GM21576 (cell line): ENCODE measurements around the gene GNGT2.

ENCODE experiments used
- ATAC-seq: cut with Tn5 transposase; IDR thresholded peaks from one replicate; pipeline ENCODE4 v1.9.1; 2021; ENCODE audit warnings: mild to moderate bottlenecking, moderate library complexity; ENCODE audit not compliant: unreplicated experiment

GNGT2 gene

DNA sequence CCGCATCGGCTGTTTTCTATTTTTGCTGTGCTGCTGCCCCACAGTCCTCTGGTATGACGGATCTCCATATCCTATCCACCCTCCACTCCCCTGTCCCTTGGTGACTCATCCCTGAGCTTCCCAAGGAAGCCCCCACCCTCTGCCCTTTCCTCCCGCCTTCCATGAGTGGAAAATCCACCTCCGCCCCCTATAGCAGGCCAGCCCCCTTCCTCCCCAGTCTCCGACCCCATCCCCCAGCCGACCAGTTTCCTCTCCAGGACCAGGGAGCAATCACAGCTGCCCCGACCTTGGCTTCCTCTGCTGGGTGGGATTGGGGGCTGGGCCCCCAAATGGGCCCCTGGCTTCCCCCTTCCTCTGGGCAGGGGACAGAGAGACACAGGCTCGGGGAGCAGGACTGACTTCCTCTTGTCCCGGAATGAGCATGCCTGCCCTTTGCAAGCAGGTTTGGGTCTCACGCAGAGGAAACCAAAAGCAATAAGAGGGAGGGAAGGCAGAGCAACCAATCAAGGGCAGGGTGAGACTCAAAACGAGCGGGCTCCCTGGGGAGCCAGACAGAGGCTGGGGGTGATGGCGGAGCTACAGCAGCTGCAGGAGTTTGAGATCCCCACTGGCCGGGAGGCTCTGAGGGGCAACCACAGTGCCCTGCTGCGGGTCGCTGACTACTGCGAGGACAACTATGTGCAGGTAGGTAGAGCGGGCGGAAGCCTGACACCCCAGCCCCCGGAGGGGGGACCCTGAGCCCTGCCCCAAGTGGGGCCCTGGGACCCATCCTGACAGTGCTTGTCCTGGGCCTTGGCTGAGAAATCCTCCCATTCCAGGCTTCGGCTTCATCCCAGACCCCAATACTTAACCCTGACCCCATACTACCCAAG is at the start of gene GNGT2, which contains the start of gene ABI3:
GNGT2 (minus strand) TSS at position 417 of the 872 bp plus-strand sequence. CDS start 3,152 bp downstream, outside the sequence.
ABI3 (plus strand) TSS at position 550 of the 872 bp plus-strand sequence; CDS start at position 568, 18 bp downstream.
- peak; percentile 56 for ATAC-seq

DNA sequence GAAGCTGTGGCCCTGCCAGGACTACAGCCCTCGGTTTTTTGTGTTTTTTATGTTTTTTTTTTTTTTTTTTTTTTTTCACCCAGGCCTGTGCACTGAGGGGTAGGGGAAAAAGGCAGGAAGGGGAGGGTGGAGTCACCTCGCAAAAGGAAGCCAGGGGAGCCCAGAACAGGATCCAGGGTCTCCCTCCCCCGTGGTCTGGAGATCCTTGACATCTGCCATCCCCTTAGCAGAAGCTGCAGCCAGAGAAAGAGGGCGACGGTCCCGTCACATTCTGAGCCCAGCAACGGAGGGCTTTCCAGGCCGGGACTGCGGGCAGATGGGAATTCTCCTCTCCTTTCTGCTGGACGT is 49.3 kb upstream of the GNGT2 start:
- ATAC-seq: no peak

DNA sequence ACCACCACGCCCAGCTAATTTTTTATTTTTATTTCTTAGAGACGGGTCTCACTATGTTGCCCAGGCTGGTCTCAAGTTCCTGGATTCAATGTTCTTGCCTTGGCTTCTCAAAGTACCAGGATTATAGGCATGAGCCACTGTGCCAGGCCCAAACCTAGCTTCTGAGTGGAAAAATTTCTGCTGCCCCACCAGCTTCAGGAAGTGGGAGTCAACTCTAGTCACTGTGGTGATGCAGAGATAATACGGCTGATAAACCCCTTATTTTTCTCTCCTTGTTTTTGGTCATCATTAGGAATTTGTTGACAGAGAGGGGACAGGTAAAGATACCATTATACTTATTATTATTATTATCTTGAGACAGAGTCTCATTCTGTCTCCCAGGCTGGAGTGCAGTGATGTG is 48.0 kb upstream of the GNGT2 start:
- no peak for ATAC-seq

DNA sequence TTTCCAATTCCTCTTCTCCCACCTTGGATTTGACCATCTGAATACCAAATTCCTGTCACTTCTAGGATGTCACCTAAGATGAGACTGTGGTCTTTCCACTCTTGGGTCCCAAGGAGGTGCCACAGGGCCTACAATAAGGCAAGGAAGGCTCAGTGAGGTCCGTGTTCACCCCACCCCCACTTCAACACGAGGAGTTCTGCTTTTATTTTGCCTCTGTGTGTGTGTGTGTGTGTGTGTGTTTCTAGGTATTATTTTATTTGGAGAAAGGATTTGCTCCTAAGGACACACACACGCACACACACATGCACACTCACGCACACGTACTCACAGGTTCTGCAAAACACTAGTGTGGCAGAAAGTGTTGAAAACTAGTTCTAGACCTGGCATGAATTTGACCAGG is 44.8 kb upstream of the GNGT2 start:
- ATAC-seq: no peak

DNA sequence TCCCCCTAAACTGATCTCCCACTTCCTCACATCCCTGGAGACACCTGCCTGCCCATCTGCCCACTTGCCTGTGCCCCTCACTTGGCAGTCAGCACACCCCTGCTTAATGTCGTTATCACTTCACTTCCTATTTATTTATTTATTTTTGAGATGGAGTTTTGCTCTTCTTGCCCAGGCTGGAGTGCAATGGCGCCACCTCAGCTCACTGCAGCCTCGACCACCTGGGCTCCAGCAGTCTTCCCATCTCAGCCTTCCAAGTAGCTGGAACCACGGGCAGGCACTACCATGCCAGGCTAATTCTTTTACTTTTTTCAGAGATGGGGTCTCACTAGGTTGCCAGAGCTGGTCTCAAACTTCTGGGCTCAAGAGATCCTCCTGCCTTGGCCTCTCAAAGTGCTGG is 43.7 kb upstream of the GNGT2 start:
- ATAC-seq: no peak

DNA sequence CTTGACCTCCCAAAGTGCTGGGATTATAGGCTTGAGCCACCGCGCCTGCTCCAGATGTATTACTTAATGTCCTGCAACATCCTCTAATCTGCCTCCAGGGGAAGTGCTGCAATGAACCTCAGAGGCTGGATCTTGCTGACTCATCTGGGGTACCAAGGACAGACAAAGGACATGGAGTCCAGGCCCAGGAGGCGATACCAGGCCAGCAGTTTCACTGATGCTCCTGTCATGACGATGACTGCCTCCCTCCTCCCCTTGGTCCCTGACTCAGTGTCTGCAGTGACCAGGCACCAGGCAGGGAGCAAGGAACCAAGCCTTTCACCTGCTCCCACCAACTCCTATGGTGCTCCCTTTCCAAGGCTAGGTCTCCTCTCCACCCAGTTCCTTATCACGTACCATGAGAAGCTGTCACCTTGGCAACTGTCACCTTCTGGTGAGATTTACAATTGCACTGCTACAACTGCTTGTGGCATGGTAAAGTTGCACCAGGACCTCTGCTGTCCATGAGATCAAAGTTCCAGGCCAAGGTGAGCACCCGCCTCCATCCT is 41.8 kb upstream of the GNGT2 start:
- no peak for ATAC-seq

DNA sequence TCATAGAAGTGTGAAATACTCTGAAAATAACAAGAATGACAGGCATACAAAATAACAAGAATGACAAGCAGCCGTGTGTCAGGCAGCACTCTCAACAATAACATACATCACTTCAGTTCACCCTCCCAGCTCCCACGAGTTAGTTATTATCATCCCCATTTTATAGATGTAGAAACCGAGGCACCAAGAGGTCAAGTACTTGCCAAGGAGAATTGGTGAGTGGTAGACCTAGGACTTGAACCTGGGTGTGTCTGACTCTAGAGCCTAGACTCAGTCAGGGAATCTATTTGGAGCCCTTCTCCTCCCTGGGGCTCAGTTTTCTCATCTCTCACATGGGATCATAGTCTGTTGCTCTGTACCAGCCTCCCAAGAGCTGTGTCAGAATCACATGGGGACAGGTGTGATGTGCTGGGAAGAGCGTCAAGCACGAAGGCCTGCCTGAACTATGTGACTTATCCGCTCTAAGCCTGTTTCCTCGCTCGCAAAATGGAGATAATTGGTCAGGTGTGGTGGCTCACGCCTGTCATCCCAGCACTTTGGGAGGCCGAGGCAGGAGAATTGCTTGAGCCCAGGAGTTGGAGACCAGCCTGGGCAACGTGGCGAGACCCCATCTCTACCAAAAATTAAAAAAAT is 39.6 kb upstream of the GNGT2 start:
- ATAC-seq: no peak

DNA sequence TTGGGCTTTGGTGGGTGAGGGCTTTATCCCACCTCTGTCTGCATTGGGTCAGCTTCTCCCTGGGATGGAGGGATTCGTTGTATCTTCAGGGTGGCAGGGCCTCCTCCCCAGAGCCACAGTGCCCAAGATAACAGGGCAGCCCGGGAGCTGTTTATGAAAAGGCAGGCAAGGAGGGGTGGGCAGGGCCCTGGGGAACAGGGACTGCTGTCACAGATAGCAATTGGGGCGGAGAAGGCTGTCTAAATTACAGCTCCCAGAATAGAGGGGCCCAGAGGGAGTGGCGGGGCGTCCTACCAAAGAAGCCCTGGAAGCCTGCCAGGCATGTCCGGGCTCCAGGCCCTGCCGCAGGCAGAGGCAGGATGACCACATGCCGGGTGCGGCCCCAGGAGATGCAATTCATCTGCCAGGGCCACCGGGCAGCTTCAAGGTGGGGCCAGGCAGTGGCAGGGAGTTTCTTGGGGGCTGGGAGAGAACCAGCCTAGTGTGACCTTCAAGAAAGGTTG is 39.0 kb upstream of the GNGT2 start:
- no peak for ATAC-seq

DNA sequence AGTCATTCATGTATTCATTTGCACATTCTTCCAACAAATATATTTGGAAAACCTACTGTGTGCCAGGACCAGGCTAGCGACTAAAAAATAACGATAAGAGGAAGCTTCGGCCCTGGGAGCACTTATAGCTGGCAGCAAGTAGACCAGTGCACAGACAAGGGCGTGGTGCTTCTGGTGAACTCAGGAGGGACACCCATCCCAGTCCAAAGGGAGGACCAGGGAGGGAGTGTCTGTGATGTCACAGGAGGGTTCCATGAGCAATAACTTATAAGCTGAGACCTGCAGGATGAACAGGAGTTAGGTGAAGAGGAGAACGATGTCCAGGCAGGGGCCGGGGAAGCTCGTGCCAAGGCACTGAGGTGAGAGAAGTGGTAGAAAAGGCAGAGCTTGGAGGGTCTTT is 37.6 kb upstream of the GNGT2 start:
- ATAC-seq: no peak

DNA sequence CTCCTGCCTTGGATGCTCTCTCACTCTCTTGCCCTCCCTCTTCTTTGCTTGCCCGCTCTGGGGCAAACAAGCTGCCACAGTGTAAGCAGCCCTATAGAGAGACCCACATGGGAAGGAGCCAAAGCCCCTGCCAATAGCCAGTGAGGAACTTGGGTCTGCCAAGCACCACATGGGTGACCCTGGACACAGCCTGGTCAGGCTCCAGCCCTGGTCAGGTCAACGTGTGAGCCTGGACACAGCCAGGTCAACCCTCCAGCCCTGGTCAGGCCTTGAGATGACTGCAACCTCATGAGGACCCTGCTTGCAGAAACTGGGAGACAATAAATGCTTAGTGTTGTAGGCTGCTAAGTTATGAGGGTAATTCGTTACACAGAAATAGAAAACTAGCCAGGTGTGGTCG is 34.5 kb upstream of the GNGT2 start:
- ATAC-seq: no peak

DNA sequence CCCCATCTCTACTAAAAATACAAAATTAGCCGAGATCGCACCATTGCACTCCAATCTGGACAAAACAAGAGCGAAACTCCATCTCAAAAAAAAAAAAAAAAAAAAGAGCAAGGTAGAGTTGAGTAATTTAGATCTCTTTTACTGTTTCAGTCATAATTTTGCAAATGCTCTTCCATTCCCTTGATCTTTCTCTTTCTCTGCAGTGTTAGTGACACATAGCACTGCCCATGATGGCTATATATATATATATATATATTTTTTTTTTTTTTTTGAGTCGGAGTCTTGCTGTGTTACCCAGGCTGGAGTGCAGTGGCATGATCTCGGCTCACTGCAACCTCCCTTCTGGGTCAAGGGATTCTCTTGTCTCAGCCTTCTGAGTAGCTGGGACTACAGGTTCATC is 32.4 kb upstream of the GNGT2 start:
- ATAC-seq: no peak

DNA sequence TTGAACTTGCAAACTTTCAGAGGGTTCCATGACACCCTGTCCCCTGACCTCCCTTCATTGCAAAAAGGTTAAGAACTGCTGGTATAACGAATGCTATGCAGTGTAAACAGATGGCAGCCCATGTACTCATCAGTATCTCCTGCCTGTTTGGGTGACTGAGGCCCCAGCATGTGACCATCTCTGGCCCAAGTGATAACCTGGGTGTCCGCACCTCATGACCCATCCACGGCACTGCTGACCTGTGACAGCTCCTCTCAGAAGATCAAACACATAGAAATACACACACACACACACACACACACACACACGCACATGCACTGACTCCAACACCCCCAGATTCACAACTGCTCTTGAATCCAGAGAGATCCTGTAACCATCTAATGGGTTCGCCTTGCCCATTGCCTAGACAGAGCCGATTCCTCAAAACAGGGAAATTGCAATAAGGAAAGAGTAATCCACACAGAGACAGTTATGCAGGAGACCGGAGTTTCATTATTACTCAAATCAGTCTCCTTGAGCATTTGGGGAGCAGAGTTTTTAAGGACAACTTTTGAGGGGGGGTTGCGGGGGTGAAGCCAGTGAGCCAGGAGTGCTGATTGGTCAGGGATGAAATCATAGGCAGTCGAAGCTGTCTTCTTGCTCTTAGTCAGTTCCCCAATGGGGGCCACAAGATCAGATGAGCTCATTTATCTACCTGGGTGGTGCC is 31.5 kb upstream of the GNGT2 start:
- ATAC-seq: no peak

DNA sequence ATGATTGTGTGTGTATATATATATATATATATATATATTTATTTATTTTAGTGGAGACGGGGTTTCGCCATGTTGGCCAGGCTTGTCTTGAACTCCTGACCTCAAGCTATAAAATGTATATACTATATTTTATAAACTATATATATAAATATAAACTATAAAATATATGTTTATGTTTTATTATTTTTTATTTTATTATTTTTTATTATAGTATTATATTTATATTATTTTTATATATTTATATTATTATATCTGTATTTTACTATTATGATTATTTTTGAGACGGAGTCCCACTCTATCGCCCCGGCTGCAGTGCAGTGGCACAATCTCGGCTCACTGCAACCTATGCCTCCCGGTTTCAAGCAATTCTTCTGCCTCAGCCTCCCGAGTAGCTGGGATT is 30.7 kb upstream of the GNGT2 start:
- ATAC-seq: no peak

DNA sequence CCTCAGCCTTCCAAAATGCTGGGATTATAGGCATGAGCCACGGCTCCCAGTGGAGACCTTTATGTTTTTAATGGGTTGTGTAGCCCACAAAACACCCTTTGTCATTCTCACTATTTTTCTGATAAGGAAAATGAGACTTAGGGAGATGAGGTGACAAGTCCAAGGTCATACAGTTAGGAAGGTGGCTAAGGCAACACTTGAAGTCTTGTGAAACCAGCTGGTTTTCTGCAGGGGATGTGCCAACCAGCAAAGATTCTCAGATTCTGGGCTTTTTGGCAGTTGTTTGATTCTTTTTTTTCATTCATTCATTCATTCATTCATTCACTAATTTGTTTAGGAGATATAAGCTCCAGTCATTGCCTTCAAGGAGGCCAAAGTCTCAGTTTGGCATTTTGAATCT is 30.2 kb upstream of the GNGT2 start:
- ATAC-seq: no peak

DNA sequence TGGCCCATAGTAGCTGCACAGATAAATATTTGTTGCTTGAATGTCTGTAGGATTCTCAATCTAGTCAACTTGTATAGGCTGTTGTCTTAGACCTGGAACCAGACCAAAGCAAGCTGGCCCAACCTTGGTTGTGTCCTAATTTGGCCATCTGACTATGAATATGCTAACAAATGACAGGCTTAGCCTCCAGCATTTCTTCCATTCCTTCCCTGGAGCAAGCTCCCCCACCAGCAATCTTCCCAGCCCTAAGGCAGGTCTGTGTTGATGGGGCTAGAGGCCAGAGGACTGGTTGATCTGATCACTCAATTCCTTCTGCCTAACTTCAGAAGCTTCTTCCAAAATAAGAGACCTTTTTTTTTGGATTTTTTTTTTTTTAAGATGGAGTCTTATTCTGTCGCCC is 29.6 kb upstream of the GNGT2 start:
- ATAC-seq: no peak

DNA sequence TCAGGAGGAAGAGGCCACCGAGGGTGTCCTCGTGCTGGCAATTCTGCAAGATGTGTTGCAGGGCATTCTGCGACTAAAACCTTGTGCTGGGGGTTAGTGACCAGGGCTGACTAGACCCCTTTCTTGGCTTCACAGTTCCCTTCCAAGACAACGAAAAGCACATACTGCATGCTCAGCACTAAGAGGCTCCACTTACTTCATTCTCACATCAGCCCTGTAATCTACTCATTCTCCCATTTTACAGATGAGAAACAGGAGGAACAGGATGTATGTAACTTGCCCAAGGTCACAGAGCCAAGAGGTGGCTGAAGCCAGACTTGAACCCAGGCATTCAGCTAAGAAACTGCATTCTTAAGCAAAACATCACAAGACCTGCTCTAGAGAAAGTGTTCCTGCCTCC is 25.5 kb upstream of the GNGT2 start:
- ATAC-seq: no peak

DNA sequence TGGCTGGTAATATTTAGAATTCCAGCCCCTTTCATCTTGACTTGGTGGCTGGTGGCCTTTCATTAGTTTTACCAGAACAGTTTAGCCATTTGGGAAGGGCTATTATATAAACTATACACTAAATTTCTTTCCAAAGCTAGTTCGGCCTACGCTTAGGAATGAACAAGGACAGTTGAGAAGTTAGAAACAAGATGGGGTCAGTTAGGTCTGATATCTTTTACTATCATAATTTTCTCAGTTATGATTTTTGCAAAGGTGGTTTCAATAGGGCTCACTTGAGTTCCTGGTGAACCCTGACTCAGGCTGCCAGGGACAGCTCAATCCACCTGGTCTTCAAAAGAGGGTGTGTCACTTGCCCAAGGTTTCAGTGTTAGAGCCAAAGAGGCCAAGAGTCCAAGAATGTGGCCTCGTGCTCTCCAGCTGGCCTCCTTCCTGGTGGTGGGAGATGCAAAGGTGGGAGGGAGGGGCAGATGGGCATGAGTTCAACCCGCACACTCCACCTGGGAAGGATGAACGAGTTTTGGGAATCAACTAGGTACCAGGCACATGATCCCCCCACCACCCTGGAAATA is 24.2 kb upstream of the GNGT2 start:
- ATAC-seq: no peak

DNA sequence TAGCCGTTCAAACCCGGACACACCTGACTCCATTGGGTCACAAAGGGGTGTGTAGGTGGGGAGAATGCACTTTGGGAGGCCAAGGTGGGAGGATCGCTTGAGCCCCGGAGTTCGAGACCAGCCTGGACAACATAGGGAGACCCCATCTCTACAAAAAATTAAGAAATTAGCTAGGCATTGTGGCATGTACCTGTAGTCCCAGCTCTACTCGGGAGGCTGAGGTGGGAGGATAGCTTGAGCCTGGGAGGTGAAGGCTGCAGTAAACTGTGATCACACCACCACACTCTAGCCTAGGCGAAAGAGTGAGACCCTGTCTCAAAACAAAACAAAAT is 21.2 kb upstream of the GNGT2 start:
- ATAC-seq: no peak

DNA sequence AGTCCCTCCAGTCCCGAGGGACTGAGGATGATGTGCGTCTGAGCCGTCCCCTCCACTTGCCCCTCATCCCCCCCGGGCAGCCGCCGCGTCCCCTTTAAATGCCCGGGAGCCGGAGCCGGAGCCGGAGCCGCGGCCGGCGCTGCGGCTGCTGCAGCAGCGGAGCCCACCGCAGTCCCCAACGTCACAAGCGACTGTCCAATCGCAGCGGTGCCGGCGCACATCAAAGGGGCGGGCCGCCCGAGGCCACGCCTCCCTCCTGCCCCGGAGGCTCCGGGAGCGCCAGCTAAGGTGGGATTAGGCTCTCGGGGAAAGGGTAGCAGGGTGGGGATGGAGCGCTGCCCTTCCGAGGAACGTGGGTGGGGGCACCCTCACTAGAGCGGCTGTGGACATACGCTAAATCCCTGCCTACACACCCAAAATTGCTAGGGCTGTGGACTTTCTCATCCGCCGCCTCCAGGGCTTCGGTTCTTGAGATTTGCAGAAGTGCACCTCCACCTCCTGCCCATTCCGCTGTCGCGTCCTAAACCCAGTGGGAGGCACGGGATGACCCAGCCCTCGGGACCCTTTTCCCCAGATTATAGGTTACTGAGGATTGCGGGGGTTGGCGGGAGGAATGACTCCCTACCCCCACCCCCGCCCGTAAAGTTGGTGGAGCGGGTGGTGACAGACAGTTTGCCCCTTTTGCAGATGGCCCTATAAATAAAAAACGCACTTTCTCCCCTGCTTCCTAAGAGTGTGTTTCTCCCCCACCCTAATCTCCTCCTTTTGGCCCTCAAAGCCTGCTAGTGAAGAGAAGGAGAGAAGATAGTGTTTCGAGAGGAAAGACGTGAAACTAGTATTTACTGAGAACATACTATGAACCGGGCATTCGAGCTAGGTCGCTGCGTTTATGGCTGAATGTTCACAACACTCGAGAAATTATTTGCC is 20.5 kb upstream of the GNGT2 start, which contains the start of gene PHOSPHO1:
PHOSPHO1 (minus strand) TSS at position 152 of the 927 bp plus-strand sequence. CDS start 4,096 bp downstream, outside the sequence.
- ATAC-seq: no peak
